DMS53 treated with DMSO at 0.1 percent for 48 hours (cell line): ENCODE results near the gene DAP.
"Not testable (repeated sequence)": the region's sequence is repeated elsewhere in the genome, so short reads cannot be mapped to it uniquely, and the experiment has no call there.

Experiments
- DNase-seq: peaks from one replicate; lab custom pipeline; 2025; ENCODE audit not compliant: unreplicated experiment; lab: John Stamatoyannopoulos, UW

DAP gene

DNA sequence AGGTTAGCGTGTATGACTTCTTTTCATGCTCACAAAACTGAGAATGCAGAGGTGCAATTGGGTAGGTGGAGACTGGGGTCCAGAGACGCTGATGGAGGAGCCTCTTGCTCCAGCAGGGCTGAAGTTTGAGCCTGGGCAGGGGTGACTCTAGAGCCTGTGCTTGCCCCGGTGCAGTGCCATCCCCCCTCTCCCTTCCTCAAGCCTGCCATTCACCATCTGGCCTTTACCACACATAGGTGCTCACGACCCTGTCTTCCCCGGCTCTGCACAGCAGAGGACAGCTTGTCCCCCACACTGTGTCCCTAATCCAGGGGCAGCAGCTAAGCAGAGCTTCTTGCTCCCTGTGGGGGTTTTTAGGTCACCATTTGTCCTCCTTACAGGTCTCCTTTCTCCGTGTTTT lies 86.5 kb downstream of the DAP start:
- no peak for DNase-seq

DNA sequence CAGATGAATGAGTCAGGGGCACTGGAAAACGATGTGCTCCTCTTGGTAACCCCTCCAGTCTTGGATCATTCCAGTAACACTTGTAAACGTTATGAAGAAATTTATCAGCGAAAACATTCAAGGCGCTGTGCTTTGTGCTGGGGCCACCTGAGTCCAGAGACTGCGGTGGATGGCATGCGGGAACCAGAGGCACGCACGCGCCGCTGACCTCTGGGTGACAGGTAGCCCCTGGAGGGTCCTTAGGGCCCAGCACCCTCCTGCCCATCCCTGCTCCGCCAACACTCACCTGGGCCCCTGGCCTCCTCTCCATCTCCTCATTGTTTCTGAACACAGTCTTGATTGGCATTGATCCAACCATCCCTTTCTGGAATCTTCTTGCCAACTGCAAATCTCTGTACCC lies 86.9 kb downstream of the DAP start:
- no peak for DNase-seq

DNA sequence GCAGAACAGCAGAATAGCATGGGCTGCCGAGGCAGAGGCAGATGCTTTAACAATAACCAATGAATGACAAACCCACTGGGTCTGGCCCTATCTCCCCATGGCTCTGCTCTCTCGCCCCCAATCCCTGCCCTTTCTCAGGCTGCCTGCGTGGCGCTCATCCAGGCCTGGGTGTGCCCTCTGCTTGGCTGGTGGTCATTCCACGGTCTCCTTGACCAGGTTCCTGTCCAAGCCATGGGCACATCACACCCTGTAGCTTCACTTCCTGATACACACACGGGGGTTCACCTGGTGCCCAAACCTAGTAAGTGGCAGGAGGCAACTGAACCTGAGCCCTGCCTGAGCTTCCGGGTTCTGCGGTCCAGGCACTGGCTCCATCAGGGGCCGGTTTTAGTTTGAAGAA lies 87.6 kb downstream of the DAP start:
- no peak for DNase-seq

DNA sequence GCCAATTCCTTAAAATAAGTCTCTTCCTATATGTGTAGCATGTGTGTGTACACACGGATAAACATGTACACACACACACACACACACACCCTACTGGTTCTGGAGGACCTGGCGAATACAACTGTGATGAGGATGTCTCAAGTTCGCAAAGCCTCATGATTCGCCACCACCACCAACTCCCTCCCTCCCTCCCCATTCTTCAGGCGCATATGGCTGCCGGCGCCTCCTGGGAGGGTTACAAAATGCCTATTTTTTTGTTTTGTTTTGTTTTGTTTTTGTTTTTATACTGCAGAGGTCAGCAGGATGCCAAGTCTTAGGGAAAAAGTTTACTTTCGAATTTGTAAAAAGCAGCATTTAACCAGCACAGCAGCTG lies 88.0 kb downstream of the DAP start:
- DNase-seq = no peak

DNA sequence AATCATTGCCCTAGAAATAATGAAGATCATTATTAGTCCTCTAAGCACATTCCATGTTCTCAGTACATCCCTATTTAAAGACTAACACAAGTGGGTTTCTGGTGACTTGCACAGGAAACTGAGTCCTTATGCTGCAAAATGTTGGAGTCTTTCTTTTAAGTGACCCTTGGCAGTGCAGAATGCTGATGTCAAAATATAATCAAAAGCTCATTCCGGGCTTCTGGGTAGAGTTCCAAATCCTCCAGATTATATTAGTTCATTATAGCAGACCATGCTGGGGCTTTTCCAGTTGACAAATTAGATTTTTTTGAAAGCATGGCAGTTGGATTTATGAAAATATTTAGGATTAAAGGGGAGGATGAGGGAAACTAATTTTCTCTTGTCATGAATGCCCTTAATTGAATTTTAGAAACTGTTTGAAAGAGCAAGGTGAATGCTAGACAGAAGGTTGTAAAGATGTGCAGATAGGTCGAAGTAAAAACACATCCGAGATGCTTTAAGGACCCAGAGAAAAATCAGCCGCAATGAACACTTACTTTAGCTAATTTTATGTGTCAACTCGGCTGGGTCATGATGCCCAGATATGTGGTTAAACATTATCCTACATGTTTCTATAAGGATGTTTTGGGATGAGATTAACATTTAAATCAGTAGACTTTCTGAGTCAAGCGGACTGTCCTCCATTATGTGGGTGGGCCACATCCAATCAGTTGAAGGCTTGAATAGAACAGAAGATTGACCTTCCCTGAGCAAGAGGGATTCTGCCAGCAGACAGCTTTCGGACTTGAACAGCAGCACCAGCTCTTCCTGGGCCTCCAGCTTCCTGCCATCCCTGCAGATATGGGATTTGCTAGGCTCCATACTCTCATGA lies 88.7 kb downstream of the DAP start:
- no peak for DNase-seq

DNA sequence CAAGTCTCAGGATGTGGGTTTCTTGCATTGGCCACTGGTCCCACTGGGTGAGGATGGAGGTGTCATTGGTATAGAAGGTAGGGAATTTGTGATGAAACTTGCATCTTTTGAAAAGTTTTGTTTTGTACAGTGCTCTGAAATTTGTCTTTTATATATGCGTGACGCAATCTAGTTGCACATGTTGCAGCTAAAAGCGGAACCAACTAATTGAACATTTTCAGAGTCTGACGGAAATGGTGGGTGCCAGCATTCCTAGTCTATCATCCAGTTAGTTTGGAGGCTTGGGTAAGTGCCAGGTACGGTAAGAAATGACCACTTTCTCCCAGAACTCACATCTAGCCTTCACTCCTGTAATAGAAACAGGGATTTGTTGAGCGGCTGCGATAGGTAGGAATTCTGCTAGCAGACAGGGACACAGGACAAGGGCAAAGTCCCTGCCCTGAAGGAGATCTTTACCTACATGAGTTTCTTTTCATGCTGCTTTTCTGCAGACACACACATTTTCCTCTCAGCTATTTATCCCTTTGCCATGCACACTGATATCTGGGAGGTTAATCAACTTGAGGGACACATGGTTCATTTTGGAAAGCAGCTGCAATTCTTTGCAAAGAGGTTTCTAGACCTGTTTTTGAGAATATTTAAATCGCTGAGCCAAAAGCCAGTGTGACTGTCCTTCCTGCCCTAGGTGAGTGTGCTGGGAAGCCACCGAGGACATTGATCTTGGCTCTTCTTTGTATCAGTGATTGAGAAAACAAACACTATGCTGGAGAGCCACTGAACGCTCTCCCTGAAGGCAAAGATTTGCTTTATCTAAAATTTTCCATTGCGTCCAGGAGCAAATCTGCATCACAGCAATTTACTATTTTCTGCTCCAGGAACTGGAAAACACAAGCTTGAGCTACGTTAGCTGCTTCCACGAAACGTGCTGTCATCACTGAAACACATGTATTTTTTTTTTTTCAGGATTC lies 89.7 kb downstream of the DAP start:
- no peak for DNase-seq

DNA sequence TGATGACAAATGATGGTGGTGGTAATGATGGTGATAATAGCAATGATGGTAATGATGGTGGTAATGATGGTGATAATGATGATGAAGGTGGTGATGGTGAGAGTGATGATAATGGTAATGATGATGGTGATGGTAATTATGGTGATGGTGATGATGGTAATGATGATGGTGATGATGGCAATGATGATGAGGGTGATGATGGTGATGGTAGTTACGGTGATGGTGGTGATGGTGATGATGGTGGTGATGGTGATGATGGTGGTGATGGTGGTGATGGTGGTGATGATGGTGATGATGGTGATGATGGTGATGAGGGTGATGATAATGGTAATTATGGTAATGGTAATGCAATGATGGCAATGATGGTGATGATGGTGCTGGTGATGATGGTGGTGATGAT lies 91.1 kb downstream of the DAP start:
- DNase-seq = no peak

DNA sequence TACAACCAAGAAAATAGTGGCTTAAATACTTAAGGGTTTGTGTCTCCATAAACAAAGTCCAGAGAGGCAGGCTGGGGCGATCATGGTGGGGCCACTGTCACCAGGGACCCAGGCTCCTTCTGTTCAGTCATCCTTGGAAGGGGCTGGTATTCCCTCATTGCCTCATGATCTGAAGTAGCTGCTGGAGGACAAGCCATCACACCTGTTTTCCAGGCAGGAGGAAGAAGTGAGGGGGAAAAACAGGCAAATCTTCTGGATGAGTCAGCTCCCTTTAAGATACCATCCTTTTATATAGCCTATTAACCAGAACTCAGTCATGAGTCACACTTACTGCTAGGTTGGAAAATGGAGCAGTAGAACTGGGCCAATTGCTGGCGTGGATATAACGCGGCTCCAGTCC lies 92.3 kb downstream of the DAP start:
- DNase-seq = no peak

DNA sequence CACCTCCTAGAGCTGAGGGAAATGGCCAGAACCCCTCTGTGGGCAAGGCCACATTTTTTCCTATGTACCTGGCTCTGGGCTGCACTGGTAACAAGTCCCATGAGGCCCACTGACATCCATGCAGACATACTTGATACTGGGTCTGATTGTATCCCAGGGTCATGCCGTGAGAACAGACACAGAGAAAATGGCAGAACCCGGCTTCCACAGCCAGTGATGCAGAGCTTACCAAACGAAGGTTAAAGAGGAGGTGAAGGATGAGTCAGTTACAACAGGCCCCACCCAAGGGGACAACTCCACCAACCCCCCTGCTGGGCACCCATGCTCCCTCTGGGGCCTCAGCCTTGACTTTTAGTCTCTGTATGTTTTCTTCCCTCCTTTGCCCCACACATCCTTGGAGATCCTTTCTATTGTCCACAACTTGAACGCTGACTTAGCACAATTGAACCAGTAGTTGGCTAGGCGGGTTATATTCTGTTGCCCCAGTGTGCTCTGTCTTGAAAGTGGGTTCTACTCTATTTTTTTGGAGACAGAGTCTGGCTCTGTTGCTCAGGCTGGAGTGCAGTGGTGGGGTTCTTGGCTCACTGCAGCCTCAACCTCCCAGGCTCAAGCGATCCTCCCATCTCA lies 93.5 kb downstream of the DAP start:
- DNase-seq = no peak

DNA sequence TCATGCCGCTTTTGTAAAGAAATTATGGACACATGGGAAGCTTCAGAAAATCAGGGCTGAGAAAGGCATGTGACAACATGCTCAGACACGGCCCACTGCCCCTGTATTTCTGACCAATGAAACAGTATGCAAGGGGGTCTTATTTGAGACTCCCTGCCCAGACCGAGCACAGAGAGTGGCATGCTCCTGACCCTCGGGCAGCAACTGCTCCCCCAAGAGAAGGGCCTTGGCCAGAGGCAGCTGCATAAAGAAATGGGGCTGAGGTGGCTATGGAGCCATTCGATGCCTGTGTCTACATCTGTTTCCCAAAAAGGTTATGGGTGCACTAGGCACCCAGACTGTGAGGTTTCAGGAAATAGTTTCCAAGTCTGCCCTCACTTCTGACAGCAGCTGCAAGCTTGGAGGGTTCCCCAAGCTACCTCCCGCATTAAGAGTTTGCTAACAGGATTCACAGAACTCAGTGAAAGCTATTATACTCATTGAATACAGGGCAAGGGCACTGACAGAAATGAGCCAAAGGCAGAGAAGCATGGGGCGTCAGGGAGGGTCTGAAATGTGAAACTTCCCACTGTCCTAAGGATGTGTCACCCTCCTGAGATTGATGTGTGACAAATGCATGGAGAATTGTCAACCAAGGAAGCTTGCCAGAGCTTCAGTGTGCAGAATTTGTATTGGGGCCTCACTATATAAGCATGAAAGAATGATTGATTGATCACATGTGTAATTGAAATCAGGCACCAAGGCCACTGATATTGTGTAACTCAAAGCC lies 94.3 kb downstream of the DAP start:
- DNase-seq = no peak

DNA sequence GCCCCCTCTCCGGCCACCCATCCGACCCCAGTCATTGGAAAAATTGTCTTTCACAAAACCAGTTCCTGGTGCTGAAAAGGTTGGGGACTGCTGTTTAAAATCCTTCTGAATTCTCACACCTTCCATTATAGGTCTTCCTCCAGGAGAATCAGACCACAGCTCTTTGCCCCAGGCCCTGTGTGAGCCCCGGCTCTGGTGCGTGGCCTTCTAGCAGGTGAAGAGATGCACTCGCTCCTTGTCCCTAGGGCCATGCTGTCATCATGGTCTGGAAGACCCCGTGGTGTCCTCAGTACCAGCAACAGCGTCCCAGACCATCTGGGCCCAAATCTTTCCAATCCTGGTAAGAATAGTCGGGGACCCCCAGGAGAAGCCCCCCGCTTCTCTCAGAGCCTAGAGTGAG lies 95.2 kb downstream of the DAP start:
- no peak for DNase-seq

DNA sequence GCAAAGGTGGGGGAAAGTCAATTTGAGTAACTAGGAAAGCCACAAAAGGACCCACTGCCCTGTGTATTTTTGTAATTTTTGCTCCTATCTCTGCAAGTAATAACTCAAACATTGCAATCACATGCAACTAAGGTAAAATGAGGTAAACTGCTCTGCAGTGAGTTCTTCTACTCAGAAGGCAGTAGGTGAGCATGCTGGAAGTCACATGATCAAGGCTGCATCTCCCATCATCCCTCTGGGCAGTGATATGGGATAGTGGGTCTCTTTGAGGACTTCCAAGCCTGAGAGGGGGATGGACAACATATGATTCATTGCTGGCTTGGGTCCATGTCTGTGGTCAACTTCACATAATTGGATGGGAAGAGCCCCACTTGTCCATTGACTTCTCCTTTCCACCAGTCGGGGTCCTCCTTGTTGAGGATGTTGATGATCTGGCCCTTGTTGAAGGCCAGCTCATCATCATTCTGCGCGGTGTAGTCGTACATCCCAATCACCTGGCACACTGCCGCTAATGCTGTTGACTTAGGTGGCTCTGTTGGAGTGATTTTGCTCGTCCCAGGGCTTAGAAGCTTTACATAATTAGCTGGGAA lies 96.8 kb downstream of the DAP start:
- DNase-seq = not testable (repeated sequence)

DNA sequence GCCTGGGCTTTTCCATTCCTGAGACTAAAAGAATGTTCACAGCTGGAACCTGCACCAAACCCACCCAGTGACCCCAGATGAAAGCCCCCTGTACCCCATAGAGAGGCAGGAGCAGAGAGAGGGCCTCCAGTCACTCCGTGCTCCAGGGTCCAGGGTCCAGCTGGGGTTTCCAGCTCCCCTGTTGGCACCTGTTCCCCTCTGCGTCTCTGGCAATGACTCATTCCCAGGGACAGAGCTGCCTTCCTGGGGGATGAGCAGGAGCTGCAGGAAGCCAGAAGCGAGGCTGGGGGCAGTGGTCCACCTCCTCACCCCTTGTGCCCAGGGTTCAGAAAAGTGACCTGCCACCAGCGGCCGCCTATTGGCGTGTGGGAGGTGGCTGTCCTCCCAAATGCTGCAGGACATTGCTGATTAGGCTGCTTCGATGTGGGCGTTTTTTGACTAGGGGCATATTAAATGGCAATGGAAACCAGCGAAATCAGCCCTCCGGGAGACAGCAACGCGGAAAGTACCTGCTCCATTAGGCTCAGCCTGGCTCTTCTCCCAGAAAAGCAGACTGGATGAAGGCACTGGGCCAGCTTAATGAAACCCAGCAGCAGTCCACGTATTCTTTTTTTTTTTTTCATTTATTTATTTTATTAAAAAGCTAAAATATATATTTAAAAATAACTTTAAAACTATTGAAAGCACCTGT lies 97.4 kb downstream of the DAP start:
- no peak for DNase-seq

DNA sequence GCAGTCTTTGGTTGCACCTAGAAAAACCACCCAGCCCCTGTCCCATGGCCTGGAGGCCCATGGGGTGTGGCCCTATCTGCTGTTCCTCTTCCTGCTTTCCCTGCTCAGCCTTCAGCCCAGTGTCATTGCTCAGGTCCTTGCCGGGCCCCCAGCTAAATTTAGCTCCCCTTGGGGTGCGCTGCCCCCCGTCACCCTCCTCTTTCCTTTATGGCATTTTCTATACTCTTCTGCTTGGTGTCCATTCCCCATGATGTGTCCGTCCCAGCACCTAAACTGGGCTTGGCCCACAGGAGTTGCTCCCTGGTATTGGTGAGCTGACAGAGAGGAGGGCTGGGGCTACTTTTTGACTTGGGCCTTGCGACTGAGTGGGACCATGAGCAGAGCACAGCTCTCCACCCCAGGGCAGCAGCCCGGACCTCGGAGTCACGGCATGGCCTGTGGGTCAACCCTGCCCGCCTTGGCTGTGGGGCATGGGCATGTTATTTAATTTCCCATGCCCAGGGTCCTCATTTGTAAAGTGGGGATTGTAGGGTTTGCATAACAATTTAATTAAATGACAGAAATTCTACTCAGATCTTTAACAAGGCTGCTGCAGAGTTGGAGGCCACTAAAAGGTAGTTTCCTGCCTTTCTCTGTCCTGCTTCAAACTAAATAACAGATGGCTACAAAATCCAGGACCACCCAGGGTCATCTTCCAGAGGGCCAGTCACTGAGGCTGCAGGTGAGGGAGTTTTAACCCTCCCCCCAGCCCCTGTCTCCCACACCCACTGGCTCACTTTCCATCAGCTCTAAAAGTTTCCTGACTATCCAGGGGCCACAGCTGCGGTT lies 98.2 kb downstream of the DAP start:
- DNase-seq = no peak

DNA sequence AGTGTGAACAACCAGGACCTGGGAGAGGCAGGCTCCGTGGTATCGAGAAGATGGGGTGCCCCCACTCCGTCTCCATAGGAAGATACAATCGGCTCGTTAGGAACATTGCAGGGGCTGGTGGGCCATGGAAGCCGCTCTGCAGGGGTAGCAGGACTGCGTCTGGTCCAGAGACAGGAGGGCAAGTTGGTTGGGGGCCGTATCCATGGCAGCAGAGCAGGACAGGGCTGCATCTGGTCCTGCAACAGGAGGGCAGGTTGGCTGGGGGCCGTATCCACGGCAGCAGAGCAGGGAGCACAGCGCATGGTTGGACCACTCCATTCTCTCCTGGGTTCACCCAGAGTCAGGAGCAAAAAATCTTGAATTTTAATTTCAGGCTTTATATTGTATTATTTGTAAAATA lies 99.0 kb downstream of the DAP start:
- DNase-seq = no peak

DNA sequence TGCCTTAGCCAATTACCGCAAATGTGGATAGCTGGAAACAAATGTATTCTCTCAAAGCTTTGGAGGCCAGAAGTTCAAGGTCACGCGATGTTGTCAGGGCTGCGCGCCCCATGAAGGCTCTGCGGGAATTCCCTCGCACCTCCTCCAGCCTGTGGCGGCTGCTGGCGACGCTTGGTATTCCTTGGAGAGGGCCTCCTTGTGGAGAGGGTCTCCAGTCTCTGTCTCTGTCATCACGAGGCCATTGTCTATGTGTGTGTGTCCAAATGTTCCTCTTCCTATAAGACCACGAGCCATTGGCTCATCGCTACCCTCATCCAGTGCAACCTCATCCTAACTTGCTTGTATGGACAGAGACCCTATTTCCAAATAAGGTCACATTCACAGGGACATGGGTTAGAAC lies 99.6 kb downstream of the DAP start:
- DNase-seq = no peak

DNA sequence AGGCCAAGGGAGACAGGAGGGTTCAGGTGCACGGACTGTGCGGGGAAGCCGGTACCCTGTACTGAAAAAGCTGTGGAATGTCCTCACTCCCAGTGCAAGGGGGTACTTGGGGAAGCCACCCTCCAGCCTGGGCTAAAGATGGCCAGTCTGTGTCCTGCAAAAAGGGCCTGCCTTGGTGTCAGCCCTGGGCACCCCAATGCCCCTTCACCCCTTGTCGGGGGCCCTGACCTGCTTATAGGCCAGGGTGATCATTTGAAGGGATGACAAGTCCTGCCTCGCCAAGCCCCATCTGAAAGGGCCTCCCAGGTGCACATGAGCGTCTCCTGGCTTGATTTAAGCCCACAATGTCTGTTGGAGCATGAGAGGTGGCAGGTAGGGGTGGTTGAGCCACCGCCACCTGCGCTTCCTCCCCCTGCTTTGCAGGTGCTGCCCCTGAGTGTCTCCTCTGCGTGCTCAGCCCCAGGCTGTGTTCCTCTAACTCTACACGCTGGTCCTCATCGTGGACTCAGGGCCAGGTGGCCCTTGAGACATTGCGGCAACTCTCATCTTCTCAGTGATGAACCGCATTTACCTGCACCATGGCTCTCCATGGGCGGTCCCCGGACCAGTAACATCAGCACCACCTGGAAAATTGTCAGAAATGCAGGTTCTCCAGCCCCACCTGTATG lies 100.2 kb downstream of the DAP start:
- no peak for DNase-seq

DNA sequence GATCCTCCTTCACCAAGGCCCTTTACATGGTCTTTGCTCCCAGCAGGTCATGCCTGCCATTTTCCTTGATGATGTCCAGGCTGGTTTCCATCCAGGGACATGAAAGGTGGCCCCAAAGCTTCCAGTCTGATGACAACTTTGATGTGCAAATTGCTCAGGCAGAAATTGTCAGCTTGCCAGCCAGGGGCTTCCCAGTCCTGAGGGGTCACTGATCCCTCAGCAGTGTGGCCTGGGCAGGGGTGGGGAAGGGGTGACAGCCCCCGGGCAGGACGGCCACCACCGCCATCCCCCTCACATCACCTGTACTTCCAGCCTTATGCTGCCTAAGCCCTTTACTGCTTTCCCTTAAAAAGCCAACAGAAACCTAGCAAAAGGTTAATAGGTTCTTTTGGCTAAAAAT lies 100.9 kb downstream of the DAP start:
- DNase-seq = no peak

DNA sequence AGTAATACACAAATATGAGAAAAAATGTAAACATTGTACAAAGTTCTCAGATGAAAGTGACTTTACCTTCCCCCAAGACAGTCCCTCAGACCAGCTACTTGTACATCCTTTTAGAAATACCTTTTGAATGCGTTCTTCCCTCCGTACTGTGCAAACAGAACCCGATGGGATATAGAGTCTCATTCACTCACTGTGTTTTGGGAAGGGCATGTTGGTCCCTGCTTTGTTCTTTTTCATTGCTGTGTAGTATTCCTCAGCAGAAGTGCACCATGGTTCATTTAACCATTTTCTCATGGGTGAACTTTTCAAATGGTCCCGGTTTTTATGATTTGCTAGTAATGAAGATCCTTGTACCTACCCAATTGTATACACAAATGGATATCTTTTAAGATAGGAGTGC lies 102.8 kb downstream of the DAP start:
- no peak for DNase-seq
